HL-60 (cell line): Measurements from ENCODE around the gene MROH2A.

Source experiments
- DNase-seq, 2 experiments: peaks; one replicate each; pipeline ENCODE4 v3.0.0-alpha.2; 2010 to 2020; ENCODE audit warnings: low read depth in 1 of 2, low spot score in 1 of 2
- H3K27ac ChIP-seq: fragments of 250-450 bp; sonication (Bioruptor Pico); replicated peaks from 2 replicates; pipeline ENCODE4 v1.5.1; 2020; ENCODE audit warnings: mild to moderate bottlenecking, moderate library complexity
- H3K27me3 ChIP-seq: fragments of 250-450 bp; sonication (Bioruptor Pico); 2 replicates; pipeline ENCODE4 v1.5.1; 2021; ENCODE audit warnings: mild to moderate bottlenecking, moderate library complexity; ENCODE audit not compliant: insufficient read depth, poor library complexity, severe bottlenecking
- H3K4me3 ChIP-seq: replicated peaks from 2 replicates; pipeline ENCODE4 v1.5.1; 2011; ENCODE audit warnings: mild to moderate bottlenecking, control low read depth, low read length; ENCODE audit not compliant: insufficient read depth
- GABPA ChIP-seq: IDR thresholded peaks from 2 replicates; pipeline ENCODE4 v1.6.1; 2012; ENCODE audit warnings: low read depth
- POLR2AphosphoS5 ChIP-seq: IDR thresholded peaks from 2 replicates; pipeline ENCODE4 v1.6.1; 2012; ENCODE audit warnings: low read depth
- SPI1 ChIP-seq: IDR thresholded peaks from 2 replicates; pipeline ENCODE4 v1.6.1; 2012; ENCODE audit warnings: low read depth, mild to moderate bottlenecking, borderline replicate concordance
- TF ChIP-seq, protein P1 (sequence below): IDR thresholded peaks from one replicate; pipeline ENCODE4 v1.5.1; 2011; ENCODE audit warnings: low read length, control low read depth, inconsistent platforms; ENCODE audit not compliant: insufficient read depth
- TF ChIP-seq, protein P2 (sequence below): IDR thresholded peaks from 2 replicates; pipeline ENCODE4 v1.6.1; 2012; ENCODE audit warnings: low read depth; ENCODE audit not compliant: insufficient replicate concordance

The MROH2A gene

GRCh38 chr2:233803292-233803911 lies 25.3 kb downstream of the MROH2A start:
- Histone ChIP-seq H3K4me3 (no peak overlapping the region), H3K27me3 (no peaks in the 10 kb centered on the region), H3K27ac (no peak overlapping the region)
- TF ChIP-seq GABPA (no peak), POLR2AphosphoS5 (no peak), SPI1 (no peak)
- TF ChIP-seq, protein P1, sequence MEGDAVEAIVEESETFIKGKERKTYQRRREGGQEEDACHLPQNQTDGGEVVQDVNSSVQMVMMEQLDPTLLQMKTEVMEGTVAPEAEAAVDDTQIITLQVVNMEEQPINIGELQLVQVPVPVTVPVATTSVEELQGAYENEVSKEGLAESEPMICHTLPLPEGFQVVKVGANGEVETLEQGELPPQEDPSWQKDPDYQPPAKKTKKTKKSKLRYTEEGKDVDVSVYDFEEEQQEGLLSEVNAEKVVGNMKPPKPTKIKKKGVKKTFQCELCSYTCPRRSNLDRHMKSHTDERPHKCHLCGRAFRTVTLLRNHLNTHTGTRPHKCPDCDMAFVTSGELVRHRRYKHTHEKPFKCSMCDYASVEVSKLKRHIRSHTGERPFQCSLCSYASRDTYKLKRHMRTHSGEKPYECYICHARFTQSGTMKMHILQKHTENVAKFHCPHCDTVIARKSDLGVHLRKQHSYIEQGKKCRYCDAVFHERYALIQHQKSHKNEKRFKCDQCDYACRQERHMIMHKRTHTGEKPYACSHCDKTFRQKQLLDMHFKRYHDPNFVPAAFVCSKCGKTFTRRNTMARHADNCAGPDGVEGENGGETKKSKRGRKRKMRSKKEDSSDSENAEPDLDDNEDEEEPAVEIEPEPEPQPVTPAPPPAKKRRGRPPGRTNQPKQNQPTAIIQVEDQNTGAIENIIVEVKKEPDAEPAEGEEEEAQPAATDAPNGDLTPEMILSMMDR: no peak
- no peak for DNase-seq

DNA sequence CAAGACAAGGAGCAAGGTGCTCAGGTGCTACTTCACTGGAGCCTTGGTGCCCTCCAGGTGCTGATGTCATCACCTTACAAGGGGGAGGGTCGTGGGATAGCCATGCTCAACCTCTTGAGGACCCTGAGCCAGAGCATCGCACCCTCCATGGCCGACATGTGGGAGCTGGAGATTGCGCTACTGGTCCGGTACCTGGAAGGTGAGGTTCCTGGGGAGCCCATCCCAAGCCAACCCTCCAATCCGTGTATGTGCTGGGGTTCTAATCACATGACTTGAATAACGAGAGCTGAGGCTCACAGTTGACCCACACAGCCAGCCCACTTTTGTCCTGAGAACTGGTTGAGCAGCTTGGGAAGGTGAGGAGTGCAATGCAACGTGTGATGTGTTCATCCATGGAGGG lies 25.9 kb downstream of the MROH2A start:
- TF ChIP-seq, protein P1: no peak
- TF ChIP-seq, protein P2, sequence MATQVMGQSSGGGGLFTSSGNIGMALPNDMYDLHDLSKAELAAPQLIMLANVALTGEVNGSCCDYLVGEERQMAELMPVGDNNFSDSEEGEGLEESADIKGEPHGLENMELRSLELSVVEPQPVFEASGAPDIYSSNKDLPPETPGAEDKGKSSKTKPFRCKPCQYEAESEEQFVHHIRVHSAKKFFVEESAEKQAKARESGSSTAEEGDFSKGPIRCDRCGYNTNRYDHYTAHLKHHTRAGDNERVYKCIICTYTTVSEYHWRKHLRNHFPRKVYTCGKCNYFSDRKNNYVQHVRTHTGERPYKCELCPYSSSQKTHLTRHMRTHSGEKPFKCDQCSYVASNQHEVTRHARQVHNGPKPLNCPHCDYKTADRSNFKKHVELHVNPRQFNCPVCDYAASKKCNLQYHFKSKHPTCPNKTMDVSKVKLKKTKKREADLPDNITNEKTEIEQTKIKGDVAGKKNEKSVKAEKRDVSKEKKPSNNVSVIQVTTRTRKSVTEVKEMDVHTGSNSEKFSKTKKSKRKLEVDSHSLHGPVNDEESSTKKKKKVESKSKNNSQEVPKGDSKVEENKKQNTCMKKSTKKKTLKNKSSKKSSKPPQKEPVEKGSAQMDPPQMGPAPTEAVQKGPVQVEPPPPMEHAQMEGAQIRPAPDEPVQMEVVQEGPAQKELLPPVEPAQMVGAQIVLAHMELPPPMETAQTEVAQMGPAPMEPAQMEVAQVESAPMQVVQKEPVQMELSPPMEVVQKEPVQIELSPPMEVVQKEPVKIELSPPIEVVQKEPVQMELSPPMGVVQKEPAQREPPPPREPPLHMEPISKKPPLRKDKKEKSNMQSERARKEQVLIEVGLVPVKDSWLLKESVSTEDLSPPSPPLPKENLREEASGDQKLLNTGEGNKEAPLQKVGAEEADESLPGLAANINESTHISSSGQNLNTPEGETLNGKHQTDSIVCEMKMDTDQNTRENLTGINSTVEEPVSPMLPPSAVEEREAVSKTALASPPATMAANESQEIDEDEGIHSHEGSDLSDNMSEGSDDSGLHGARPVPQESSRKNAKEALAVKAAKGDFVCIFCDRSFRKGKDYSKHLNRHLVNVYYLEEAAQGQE: no peak
- no peak for TF ChIP-seq SPI1
- no peak for TF ChIP-seq GABPA
- no peak for TF ChIP-seq POLR2AphosphoS5
- Histone ChIP-seq H3K27ac (no peak overlapping the region), H3K4me3 (no peak overlapping the region), H3K27me3 (no peaks in the 10 kb centered on the region)
- no peak for DNase-seq

DNA sequence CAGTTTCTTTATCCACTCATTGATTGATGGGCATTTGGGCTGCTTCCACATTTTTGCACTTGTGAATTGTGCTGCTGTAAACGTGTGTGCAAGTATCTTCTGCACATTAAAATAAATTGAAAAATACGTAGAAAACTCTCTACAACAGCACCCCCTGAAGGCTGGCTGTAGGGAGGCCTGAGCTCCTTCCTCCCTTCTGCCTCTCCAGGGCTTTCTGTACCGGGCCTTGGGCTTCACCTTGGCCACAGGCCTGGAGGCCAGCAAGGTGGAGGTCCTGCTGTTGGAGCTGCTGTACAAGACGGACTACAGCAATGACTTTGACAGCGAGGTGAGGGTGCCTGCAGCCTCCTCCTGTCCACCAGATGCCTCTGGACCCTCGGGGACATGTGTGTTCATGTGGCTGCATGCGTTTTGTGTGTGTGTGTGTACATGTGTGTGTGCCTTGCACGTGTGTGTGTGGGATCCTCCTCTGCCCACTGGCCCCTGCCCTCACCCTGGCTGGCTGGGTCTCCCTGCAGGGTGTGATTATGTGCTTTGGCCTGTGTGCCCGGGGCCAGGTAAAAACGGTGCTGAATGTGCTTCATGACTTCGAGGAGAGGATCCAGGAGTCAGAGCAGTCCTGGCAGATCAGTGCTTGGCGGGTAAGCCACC lies 29.2 kb downstream of the MROH2A start:
- H3K4me3 ChIP-seq: no peak overlapping the region
- no peak overlapping the region for H3K27ac ChIP-seq
- no peak for DNase-seq
- H3K27me3 ChIP-seq: no peaks in the 10 kb centered on the region
- TF ChIP-seq, protein P1: no peak
- TF ChIP-seq POLR2AphosphoS5 (no peak), GABPA (no peak), SPI1 (no peak)
- TF ChIP-seq, protein P2: no peak
